Measurements from ENCODE around the gene COL19A1.
"Not testable (repeated sequence)": the region's sequence is repeated elsewhere in the genome, so short reads cannot be mapped to it uniquely, and the experiment has no call there.

Gene COL19A1

GRCh38 chr6:69935079-69935478, 68.7 kb downstream of the COL19A1 start:
- Histone ChIP-seq H3K4me1 (no peaks in the 10 kb centered on the region), H3K27me3 (ENCODE audit: low read depth) (no peaks in the 10 kb centered on the region), H3K4me3 (no peak overlapping the region), H3K9me3 (no peaks in the 10 kb centered on the region), H3K36me3 (replicated peaks) (no peaks in the 10 kb centered on the region)
- no peak for DNase-seq (ENCODE audit: low spot score in 2 of 2)
- in situ Hi-C loops (cut with MboI; ENCODE audit: low sequenced_read_pairs), result no loop called here

DNA sequence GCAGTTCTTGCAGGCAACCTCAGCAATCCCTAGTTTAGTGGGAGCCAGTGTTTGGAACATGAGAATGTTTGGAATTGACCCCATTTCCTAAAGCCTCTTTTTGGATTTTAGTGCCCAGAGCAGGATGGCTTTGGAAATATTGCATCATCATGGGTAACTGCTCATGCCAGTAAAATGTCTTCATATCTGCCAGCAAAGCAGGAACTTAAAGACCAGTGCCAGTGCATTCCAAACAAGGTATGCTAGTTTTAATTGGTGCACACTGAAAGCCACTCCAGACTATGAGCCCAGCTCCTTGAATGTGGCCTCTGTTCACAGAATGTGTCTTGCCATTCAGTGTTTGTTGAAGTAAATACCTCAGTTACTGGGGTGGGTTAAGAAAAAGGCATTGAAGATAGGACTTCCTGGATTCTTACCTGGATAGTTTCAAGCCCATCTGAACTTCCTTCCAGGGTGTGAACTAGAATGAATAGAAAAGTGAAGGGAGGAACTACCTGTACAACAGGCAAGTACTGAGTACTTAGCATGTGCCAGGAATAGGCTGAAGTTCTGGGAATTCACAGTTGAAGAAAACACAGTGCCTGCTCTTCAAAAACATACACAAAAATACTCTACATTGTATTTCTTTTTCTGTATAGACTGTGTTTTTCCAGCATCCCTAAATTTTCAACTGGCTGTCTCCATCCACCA, 70.5 kb downstream of the COL19A1 start:
- Histone ChIP-seq H3K4me3 (no peak overlapping the region), H3K9me3 (no peaks in the 10 kb centered on the region), H3K4me1 (no peaks in the 10 kb centered on the region), H3K36me3 (replicated peaks) (0 out of 2 replicates have a peak, but pooled peaks cover 2% of the 10 kb centered on the region), H3K27me3 (ENCODE audit: low read depth) (no peaks in the 10 kb centered on the region)
- no peak for DNase-seq (ENCODE audit: low spot score in 2 of 2)
- in situ Hi-C loops (cut with MboI; ENCODE audit: low sequenced_read_pairs), result no loop called here

- Histone ChIP-seq H3K27me3 (ENCODE audit: low read depth) (no peaks in the 10 kb centered on the region), H3K9me3 (no peaks in the 10 kb centered on the region), H3K36me3 (replicated peaks) (0 out of 2 replicates have a peak, but pooled peaks cover 2% of the 10 kb centered on the region), H3K4me3 (no peak overlapping the region), H3K4me1 (no peaks in the 10 kb centered on the region)
- DNase-seq (ENCODE audit: low spot score in 2 of 2), result no peak
- in situ Hi-C loops (cut with MboI; ENCODE audit: low sequenced_read_pairs), result no loop called here
These were observed 71.2 kb downstream of the COL19A1 start for GRCh38 chr6:69937402-69938136.

- Histone ChIP-seq H3K36me3 (replicated peaks) (0 out of 2 replicates have a peak, but pooled peaks cover 2% of the 10 kb centered on the region), H3K27me3 (ENCODE audit: low read depth) (no peaks in the 10 kb centered on the region), H3K4me3 (no peak overlapping the region), H3K4me1 (peaks cover 3% of the 10 kb centered on the region; the same call in 1 of the 2 replicates), H3K9me3 (no peaks in the 10 kb centered on the region)
- in situ Hi-C loops (cut with MboI; ENCODE audit: low sequenced_read_pairs), result no loop called here
- no peak for DNase-seq (ENCODE audit: low spot score in 2 of 2)
These were observed 76.1 kb downstream of the COL19A1 start for GRCh38 chr6:69942485-69942884.

- 0 out of 2 replicates have a peak, but pooled peaks cover 2% of the 10 kb centered on the region for H3K36me3 ChIP-seq (replicated peaks)
- H3K9me3 ChIP-seq, result no peaks in the 10 kb centered on the region
- H3K27me3 ChIP-seq (ENCODE audit: low read depth), result no peaks in the 10 kb centered on the region
- DNase-seq (ENCODE audit: low spot score in 2 of 2), result no peak
- peaks cover 3% of the 10 kb centered on the region for H3K4me1 ChIP-seq
- H3K4me3 ChIP-seq, result no peak overlapping the region
- in situ Hi-C loops (cut with MboI; ENCODE audit: low sequenced_read_pairs), result no loop called here
These were observed 78.8 kb downstream of the COL19A1 start for GRCh38 chr6:69945192-69945591.

DNA sequence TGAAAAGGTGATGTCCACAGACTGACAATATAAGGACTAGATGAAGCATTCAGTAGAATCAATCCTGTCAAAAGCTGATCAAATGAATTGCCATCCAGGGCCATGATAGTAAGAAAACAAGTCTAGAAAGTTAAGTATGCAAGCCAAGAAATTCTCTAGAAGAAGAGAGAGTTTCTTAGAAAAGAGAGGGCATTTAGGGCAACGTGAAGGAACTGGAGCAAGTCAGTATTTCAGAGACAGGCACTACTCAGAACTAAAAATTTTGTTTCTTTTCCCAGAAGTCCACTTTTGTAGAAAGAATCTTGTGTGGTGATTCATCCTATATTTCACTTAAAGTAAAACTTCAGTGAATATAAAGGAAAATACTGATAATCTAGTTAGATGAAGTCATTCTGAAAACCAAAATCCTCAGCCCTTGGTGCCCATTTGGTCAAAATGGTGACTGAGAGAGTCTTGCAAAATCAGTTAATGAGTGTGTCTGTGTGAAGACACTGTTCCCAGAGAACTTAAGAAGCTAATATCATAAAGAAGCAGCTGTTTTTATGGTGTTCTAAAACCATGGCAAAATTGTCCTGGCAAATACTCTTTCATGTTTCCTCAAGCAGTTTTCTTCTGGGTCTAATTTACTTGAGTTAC, 82.2 kb downstream of the COL19A1 start:
- in situ Hi-C loops (cut with MboI; ENCODE audit: low sequenced_read_pairs), result no loop called here
- Histone ChIP-seq H3K4me3 (no peak overlapping the region), H3K9me3 (no peaks in the 10 kb centered on the region), H3K36me3 (replicated peaks) (no peaks in the 10 kb centered on the region), H3K27me3 (ENCODE audit: low read depth) (no peaks in the 10 kb centered on the region), H3K4me1 (peaks cover 3% of the 10 kb centered on the region)
- no peak for DNase-seq (ENCODE audit: low spot score in 2 of 2)

DNA sequence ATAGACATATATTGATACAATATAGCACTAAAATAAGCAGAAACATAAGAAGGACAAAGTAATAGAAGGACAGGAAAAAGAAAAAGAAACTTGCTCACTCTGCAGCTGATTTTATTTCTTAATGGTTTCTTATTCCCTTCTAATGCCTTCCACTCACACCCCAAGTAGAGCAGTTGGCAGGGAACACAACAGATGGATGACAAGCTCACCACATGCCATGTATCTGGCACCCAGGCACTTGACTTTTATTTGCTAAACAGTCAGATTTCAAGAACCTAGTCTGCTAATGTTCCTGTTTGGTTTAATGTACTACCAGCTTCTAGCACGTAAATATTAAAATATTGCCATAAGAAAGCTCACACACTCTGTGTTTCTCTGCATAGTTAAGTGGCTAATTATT, 87.1 kb downstream of the COL19A1 start:
- Histone ChIP-seq H3K4me1 (no peaks in the 10 kb centered on the region; the same call in 1 of the 2 replicates), H3K27me3 (ENCODE audit: low read depth) (no peaks in the 10 kb centered on the region), H3K36me3 (replicated peaks) (no peaks in the 10 kb centered on the region), H3K9me3 (no peaks in the 10 kb centered on the region), H3K4me3 (no peak overlapping the region)
- no peak for DNase-seq (ENCODE audit: low spot score in 2 of 2)
- in situ Hi-C loops (cut with MboI; ENCODE audit: low sequenced_read_pairs), result no loop called here

DNA sequence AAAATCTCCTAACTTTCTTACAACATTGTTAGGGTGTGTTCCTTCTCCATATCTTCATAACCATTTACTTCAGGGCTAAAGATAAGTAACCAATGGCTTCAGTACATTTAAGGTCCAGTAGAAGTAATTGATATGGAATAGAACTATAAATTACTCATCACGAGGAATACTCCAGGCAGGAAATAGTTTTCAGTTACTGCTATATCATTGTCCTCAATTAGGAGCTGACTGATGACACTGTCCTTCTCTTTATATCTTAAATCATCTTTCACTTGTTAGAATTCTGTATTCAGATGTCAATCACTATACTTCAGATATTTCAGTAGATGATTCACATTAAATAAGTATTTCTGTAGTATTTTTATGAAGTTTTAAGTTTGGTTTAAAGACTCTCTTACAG, 88.4 kb downstream of the COL19A1 start:
- no peaks in the 10 kb centered on the region for H3K36me3 ChIP-seq (replicated peaks)
- no peaks in the 10 kb centered on the region; the same call in 1 of the 2 replicates for H3K4me1 ChIP-seq
- no peaks in the 10 kb centered on the region for H3K27me3 ChIP-seq (ENCODE audit: low read depth)
- in situ Hi-C loops (cut with MboI; ENCODE audit: low sequenced_read_pairs), result no loop called here
- H3K4me3 ChIP-seq, result no peak overlapping the region
- DNase-seq (ENCODE audit: low spot score in 2 of 2), result no peak
- H3K9me3 ChIP-seq, result no peaks in the 10 kb centered on the region

DNA sequence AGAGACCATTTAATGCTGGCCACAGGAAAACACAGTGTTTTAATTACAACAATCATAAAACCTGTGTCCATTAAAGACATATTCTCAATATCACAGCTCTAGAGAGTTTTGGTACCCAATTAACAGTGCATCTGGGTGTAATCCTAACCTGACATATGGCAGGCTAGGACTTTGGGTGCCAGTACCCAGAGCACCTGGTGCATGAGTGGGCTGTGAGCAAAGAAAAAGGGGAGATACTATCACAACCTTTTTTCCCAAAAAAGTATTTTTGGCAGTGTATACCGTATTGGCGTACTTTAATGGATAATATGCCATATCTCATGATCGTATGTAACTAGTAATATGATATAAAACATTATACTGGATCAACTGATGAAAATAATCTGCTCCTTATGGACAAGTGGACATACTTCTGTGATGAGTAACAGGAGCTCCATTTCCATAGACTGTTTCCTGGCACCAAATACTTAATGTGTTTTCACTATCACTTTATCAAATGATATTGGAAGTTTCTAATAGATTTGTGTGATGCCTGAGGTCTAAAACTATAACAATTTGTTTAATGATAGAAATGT, 91.7 kb downstream of the COL19A1 start:
- no peaks in the 10 kb centered on the region for H3K27me3 ChIP-seq (ENCODE audit: low read depth)
- no peaks in the 10 kb centered on the region for H3K4me1 ChIP-seq
- no peak overlapping the region for H3K4me3 ChIP-seq
- H3K9me3 ChIP-seq, result no peaks in the 10 kb centered on the region
- no peaks in the 10 kb centered on the region for H3K36me3 ChIP-seq (replicated peaks)
- DNase-seq (ENCODE audit: low spot score in 2 of 2), result no peak
- in situ Hi-C loops (cut with MboI; ENCODE audit: low sequenced_read_pairs), result no loop called here

- H3K9me3 ChIP-seq, result no peaks in the 10 kb centered on the region
- H3K27me3 ChIP-seq (ENCODE audit: low read depth), result no peaks in the 10 kb centered on the region
- H3K4me3 ChIP-seq, result no peak overlapping the region
- in situ Hi-C loops (cut with MboI; ENCODE audit: low sequenced_read_pairs), result no loop called here
- no peaks in the 10 kb centered on the region for H3K36me3 ChIP-seq (replicated peaks)
- no peaks in the 10 kb centered on the region for H3K4me1 ChIP-seq
- no peak for DNase-seq (ENCODE audit: low spot score in 2 of 2)
These were observed 92.6 kb downstream of the COL19A1 start for GRCh38 chr6:69958978-69959377.

- H3K36me3 ChIP-seq (replicated peaks); H3K4me3 ChIP-seq; H3K9me3 ChIP-seq; H3K4me1 ChIP-seq; H3K27me3 ChIP-seq (ENCODE audit: low read depth); in situ Hi-C loops (cut with MboI; ENCODE audit: low sequenced_read_pairs); DNase-seq (ENCODE audit: low spot score in 2 of 2): not testable (repeated sequence)
These were observed 99.6 kb downstream of the COL19A1 start for GRCh38 chr6:69965974-69966373.

DNA sequence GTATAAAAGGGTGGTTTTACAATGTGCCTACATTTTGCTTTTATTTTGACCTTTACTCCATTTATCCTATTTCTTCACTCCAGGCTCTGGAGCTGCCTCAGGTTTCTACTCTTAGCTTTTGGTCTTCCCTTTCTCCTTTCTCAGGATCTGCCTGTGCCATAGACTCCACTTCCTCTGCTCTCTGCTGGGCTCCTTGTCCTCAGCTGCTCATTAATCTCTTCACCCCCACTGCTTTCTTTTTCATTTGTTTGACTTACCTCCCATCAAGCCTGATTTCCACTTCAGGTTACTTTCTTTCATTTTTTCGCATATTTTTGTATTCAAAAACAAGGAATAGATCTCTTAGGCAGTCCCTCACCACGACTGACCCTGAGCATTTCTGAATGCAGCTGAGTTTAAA, 106.8 kb downstream of the COL19A1 start:
- Histone ChIP-seq H3K36me3 (replicated peaks) (no peaks in the 10 kb centered on the region), H3K27me3 (ENCODE audit: low read depth) (no peaks in the 10 kb centered on the region), H3K9me3 (no peaks in the 10 kb centered on the region), H3K4me1 (peaks cover 7% of the 10 kb centered on the region; the same call in 1 of the 2 replicates), H3K4me3 (no peak overlapping the region)
- in situ Hi-C loops (cut with MboI; ENCODE audit: low sequenced_read_pairs), result no loop called here
- DNase-seq (ENCODE audit: low spot score in 2 of 2), result no peak

DNA sequence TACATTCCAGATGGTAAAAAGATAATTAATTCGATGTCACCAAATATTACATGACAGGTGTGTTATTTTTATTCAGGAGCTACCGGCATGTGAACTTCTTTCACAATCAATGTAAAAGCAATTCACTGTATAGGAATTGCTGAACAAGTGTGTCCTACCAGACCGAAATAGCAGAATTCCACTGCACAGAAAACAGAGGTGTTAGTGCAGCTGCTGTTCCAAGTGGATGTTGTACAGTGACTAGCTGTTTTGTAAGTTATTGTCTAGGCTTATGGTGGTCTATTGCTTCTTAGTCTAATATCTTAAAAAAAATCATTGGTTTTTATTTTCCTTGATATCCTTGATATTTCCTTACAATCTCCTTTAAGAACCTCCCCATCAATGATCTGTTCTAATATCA, 107.4 kb downstream of the COL19A1 start:
- Histone ChIP-seq H3K4me3 (no peak overlapping the region), H3K4me1 (peaks cover 7% of the 10 kb centered on the region; the same call in 1 of the 2 replicates), H3K36me3 (replicated peaks) (no peaks in the 10 kb centered on the region), H3K9me3 (no peaks in the 10 kb centered on the region), H3K27me3 (ENCODE audit: low read depth) (no peaks in the 10 kb centered on the region)
- in situ Hi-C loops (cut with MboI; ENCODE audit: low sequenced_read_pairs), result no loop called here
- no peak for DNase-seq (ENCODE audit: low spot score in 2 of 2)

GRCh38 chr6:69974193-69974592, 107.8 kb downstream of the COL19A1 start:
- Histone ChIP-seq H3K36me3 (replicated peaks) (no peaks in the 10 kb centered on the region), H3K9me3 (no peaks in the 10 kb centered on the region), H3K4me3 (no peak overlapping the region), H3K27me3 (ENCODE audit: low read depth) (no peaks in the 10 kb centered on the region), H3K4me1 (peaks cover 7% of the 10 kb centered on the region; the same call in 1 of the 2 replicates)
- DNase-seq (ENCODE audit: low spot score in 2 of 2), result peak in 1 of 2 experiments; percentile 36
- in situ Hi-C loops (cut with MboI; ENCODE audit: low sequenced_read_pairs), result no loop called here

Data from HAP-1 (cell line).